ENCODE data around the gene SFXN1.

SFXN1 gene

DNA sequence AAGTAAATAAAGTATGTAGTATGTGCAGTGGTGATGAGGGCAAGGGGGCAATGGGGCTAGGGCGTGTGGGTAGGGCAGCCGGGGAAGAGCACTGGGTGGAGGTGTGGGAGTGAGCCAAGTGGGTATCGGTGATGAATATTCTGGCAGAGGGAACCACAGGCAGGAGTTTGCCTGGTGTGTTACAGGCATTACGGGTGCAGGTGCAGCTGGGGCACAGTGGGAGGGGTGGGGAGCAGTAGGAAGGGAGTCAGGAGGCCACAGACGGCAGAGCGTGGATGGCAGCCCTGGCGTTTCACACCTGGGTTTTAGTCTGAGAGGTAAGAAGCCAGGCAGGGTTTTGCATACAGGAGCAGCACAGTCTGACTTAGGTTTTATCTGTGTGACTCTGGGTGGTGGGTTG is 35.4 kb downstream of the SFXN1 start:
- TF ChIP-seq, protein P1, sequence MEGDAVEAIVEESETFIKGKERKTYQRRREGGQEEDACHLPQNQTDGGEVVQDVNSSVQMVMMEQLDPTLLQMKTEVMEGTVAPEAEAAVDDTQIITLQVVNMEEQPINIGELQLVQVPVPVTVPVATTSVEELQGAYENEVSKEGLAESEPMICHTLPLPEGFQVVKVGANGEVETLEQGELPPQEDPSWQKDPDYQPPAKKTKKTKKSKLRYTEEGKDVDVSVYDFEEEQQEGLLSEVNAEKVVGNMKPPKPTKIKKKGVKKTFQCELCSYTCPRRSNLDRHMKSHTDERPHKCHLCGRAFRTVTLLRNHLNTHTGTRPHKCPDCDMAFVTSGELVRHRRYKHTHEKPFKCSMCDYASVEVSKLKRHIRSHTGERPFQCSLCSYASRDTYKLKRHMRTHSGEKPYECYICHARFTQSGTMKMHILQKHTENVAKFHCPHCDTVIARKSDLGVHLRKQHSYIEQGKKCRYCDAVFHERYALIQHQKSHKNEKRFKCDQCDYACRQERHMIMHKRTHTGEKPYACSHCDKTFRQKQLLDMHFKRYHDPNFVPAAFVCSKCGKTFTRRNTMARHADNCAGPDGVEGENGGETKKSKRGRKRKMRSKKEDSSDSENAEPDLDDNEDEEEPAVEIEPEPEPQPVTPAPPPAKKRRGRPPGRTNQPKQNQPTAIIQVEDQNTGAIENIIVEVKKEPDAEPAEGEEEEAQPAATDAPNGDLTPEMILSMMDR (IDR thresholded peaks at IDR 0.05), result no peak
- Histone ChIP-seq H3K4me3 (ENCODE audit: low read depth in 1 of 2, low read length in 1 of 2) (no peak overlapping the region), H3K27me3 (no peaks in the 10 kb centered on the region), H3K27ac (no peak overlapping the region), H3K4me1 (ENCODE audit: control insufficient read depth in 1 of 2, insufficient read depth in 1 of 2, low read depth in 1 of 2, low read length in 1 of 2) (no peaks in the 10 kb centered on the region), H3K36me3 (peaks cover 68% of the 10 kb centered on the region), H3K9me3 (no peaks in the 10 kb centered on the region)

DNA sequence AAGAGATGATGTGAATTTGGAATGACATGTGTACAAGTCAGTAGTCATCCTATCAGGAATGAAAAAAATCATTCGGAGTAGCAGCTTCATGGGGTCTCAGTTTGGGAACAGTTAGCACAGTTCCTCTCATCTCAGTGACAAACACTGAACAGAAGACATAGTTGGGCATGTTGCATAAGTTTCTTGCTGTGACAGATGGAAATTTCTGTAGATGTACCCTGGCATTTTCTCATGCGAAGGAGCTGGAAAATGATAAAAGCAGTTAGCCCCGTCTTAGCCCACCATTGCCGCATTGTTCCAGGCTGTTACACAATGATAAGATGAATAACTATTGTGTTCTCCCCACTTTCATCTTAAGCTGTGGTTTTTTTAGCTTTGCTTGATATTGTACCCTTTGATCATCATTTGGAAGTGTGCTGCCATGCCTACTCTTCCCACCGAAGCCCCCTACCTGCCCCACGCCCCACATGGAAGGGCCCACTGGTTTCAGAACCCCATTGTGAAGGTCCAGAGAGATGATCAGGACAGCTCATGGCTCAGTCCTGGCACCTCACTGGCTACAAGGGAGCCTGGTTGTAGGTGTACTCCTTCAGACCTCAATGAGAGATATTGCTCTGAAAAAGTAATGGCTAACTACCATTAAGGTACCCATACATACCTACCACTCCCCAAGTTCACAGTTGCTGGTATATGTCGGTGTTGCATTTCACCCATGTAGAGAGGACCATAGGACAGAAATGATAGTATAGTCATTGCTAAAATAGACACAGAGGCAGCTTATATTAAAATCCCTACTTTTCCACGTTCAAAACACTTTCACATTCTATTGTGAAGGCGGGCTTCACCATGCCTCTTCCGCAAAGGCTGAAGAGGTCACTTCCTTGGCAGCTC is 38.8 kb downstream of the SFXN1 start:
- TF ChIP-seq, protein P1 (IDR thresholded peaks at IDR 0.05), result no peak
- H3K27me3 ChIP-seq, result no peaks in the 10 kb centered on the region
- peaks cover 22 to 24% of the 10 kb centered on the region in 2 experiments for H3K4me1 ChIP-seq (ENCODE audit: control insufficient read depth in 1 of 2, insufficient read depth in 1 of 2, low read depth in 1 of 2, low read length in 1 of 2)
- peaks cover 42% of the 10 kb centered on the region for H3K36me3 ChIP-seq
- H3K27ac ChIP-seq, result no peak overlapping the region
- no peaks in the 10 kb centered on the region for H3K9me3 ChIP-seq
- no peak overlapping the region for H3K4me3 ChIP-seq (ENCODE audit: low read depth in 1 of 2, low read length in 1 of 2)

DNA sequence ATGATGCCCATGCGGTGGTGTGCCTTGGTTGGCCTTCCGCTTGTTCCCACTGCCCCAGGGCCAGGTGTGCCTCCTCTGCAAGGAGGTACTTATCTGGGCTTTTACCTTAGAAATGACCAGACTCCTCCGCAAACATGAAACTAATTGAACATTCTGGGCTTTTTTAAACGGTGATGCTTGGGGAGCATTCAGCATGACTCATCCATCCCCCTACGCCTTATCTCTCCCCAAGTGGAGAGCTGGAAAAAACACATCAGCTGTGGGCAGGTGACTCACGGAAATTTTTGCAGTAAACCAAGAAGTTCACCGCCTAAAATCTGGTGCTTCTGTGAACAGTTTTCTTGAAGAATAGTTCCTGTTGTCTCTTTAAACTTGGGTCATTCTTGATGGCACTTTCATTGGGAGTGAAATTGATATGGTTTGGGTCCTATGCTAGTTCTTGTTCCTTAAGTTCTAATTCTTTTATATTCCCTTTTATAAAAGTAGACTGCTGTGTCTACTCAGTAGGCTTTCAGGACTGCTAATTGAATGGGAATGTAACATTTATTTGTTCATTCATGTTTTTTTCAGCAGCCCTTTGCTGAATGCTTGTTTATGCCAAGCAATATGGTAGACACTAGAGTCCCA is 39.6 kb downstream of the SFXN1 start:
- TF ChIP-seq, protein P1 (IDR thresholded peaks at IDR 0.05), result no peak
- Histone ChIP-seq H3K4me1 (ENCODE audit: control insufficient read depth in 1 of 2, insufficient read depth in 1 of 2, low read depth in 1 of 2, low read length in 1 of 2) (peaks cover 30 to 32% of the 10 kb centered on the region in 2 experiments), H3K36me3 (peaks cover 38% of the 10 kb centered on the region), H3K4me3 (ENCODE audit: low read depth in 1 of 2, low read length in 1 of 2) (no peak overlapping the region), H3K27me3 (no peaks in the 10 kb centered on the region), H3K27ac (no peak overlapping the region), H3K9me3 (no peaks in the 10 kb centered on the region)

DNA sequence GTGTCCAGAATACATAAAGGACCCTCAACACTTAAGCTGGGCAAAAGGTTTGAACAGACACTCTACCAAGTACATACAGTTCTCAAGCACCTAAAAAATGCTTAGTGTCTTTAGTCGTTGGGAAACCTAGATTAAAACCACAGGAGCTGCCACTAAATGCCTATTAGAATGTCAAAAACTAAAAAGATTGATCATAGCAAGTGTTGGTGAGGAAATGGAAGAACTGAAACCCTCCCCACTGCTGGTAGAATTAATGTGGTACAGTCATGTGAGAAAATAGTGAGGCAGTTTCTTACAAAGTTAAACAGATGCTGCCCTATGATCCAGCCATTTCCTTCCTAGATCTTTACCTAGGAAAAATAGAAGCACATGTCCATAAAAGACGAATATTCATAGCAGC is 40.6 kb downstream of the SFXN1 start:
- Histone ChIP-seq H3K9me3 (no peaks in the 10 kb centered on the region), H3K4me3 (ENCODE audit: low read depth in 1 of 2, low read length in 1 of 2) (no peak overlapping the region), H3K36me3 (peaks cover 29% of the 10 kb centered on the region), H3K27ac (no peak overlapping the region), H3K27me3 (no peaks in the 10 kb centered on the region), H3K4me1 (ENCODE audit: control insufficient read depth in 1 of 2, insufficient read depth in 1 of 2, low read depth in 1 of 2, low read length in 1 of 2) (peaks cover 35 to 41% of the 10 kb centered on the region in 2 experiments)
- TF ChIP-seq, protein P1 (IDR thresholded peaks at IDR 0.05), result no peak

DNA sequence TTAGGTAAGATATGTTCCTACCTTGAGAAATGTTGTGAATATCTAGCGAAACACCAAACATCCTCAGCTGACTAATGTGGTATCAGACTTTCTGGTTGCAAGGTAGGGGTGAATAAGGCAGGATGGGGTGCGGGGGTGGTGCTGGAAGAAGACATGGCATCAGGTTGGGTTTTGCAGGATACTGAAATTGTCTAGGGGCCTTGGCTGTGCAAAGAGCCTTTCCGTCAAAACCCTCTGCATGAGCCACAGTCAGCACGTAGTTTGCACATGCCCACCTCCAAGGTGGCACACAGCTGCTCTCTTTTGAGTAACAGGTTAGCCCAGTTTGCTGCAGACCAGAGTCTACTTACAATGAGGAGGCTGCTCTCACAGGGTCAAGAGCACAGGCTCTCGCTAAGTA is 42.0 kb downstream of the SFXN1 start:
- Histone ChIP-seq H3K27me3 (no peaks in the 10 kb centered on the region), H3K27ac (peak overlapping the region; percentile 75), H3K4me3 (ENCODE audit: low read depth in 1 of 2, low read length in 1 of 2) (no peak overlapping the region), H3K36me3 (peaks cover 20% of the 10 kb centered on the region), H3K9me3 (no peaks in the 10 kb centered on the region), H3K4me1 (ENCODE audit: control insufficient read depth in 1 of 2, insufficient read depth in 1 of 2, low read depth in 1 of 2, low read length in 1 of 2) (peaks cover 35 to 41% of the 10 kb centered on the region in 2 experiments)
- TF ChIP-seq, protein P1 (IDR thresholded peaks at IDR 0.05), result no peak

Measured in neutrophil (primary cell).